ENCODE results near the gene PKNOX2. TPM values are rescaled to one million over a fixed set of nuclear protein-coding genes. Genes with fewer than 3 reads are reported as not detected.

Gene PKNOX2
- total RNA-seq, 4 donors from 2014 or later = 1.5 to 8.2 (median 3.6) TPM

DNA sequence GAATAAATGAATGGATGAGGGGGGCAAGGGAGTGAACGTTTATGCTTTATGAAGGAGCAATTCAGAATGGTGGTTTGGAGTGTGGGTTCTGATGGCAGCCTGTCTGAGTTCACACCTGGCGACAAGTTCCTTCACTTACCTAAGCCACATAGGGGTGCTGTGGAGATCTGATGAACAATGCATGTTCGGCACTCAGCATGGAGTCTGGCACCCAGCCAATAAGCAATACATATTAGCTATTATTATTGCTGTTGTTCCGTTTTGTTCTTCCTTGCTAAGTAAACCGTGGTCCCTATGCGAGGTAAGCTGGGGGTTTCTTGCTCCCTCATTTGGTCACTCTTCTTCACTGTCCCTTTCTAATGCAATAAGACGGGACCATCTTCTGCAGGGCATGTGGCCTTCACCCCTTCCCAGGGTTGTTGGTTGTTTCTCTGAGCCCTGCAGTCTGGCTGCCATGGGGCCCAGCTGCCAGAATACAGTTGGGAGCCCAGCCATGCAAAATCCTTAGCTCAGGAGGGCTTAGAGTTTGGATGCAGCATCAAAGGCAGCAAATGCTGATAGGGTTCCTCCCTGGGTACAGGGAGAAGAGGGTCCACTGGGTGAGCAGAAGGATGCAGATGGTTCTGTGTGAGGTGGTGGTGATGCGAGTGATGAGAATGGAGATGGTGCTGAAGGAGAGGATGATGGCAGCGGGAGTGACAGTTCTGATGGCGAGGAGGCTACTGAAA is 6.4 kb upstream of the PKNOX2 start:
- Histone ChIP-seq H3K27me3 (peaks cover 16% of the 10 kb centered on the region), H3K4me3 (no peak overlapping the region), H3K36me3 (no peaks in the 10 kb centered on the region), H3K9me3 (no peaks in the 10 kb centered on the region), H3K27ac (no peak overlapping the region), H3K4me1 (peaks cover 4% of the 10 kb centered on the region)
- peak in 1 of 2 donors; percentile 28 for DNase-seq (ENCODE audit: low spot score in 2 of 2)
- 88% methylated on average over 10 of the region's 10 CpGs for WGBS
- no peak for TF ChIP-seq POLR2AphosphoS5 (IDR thresholded peaks at IDR 0.05)
- no peak for TF ChIP-seq EP300 (IDR thresholded peaks at IDR 0.05)
- no peak for TF ChIP-seq POLR2A (IDR thresholded peaks at IDR 0.05)
- TF ChIP-seq, protein P1, sequence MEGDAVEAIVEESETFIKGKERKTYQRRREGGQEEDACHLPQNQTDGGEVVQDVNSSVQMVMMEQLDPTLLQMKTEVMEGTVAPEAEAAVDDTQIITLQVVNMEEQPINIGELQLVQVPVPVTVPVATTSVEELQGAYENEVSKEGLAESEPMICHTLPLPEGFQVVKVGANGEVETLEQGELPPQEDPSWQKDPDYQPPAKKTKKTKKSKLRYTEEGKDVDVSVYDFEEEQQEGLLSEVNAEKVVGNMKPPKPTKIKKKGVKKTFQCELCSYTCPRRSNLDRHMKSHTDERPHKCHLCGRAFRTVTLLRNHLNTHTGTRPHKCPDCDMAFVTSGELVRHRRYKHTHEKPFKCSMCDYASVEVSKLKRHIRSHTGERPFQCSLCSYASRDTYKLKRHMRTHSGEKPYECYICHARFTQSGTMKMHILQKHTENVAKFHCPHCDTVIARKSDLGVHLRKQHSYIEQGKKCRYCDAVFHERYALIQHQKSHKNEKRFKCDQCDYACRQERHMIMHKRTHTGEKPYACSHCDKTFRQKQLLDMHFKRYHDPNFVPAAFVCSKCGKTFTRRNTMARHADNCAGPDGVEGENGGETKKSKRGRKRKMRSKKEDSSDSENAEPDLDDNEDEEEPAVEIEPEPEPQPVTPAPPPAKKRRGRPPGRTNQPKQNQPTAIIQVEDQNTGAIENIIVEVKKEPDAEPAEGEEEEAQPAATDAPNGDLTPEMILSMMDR (IDR thresholded peaks at IDR 0.05) = no peak

DNA sequence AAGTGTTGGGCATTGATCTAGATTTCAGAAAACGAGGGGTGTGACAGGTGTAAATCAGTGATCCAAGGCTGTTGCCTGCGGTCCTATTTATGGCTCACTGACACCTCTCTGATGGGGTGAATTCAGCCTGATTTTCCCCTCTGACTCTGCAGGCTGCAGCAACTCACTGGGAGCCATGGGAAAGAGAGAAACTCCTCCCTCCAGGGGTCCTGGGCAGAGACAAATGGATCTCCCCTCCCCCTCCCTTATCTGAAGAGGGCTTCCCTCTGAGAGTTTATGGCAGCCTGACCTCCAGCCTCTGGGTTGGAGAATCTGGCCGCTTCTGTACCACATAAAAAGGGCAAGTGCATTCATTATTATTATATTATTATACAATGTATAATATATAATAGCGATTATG is 1.8 kb upstream of the PKNOX2 start:
- WGBS = 82% methylated on average over 4 of the region's 4 CpGs
- Histone ChIP-seq H3K9me3 (no peaks in the 10 kb centered on the region), H3K4me3 (no peak overlapping the region), H3K27ac (no peak overlapping the region), H3K36me3 (no peaks in the 10 kb centered on the region), H3K27me3 (peaks cover 28% of the 10 kb centered on the region), H3K4me1 (peaks cover 31% of the 10 kb centered on the region)
- TF ChIP-seq POLR2A (IDR thresholded peaks at IDR 0.05) (no peak), POLR2AphosphoS5 (IDR thresholded peaks at IDR 0.05) (no peak), EP300 (IDR thresholded peaks at IDR 0.05) (no peak)
- TF ChIP-seq, protein P1 (IDR thresholded peaks at IDR 0.05) = no peak
- no peak for DNase-seq (ENCODE audit: low spot score in 2 of 2)

DNA sequence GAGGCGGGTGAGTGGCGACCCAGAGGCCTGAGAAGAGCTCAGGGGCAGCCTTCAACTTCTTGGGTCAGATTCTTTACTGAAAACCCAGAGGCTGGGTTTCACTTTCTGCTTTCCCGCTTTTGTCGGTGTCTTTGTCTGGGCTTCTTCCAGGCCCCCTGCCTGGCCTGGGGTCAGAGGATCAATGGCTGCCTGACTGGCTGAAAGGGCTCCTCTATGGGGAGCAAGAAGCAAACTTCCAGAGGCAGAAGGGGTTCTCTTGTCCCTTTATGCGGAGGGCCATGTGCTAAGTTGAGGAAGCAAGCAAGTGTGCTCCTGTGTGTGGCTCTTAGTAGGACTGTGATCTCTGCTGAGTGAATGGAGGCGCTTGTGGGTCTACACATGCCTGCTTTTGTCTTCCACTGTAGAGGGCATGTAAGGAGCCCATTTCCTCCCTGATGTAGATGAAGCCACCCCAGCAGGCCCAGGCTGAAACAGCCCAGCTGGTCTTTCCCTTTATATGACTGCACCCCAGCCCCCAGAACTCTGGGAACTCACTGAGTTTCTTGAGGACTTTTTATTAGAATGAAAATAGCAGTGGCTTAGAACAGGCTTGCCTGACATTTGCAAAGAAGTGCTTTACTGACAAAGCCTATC is 1.0 kb upstream of the PKNOX2 start:
- Histone ChIP-seq H3K27me3 (peaks cover 28% of the 10 kb centered on the region), H3K27ac (no peak overlapping the region), H3K9me3 (no peaks in the 10 kb centered on the region), H3K4me3 (no peak overlapping the region), H3K36me3 (no peaks in the 10 kb centered on the region), H3K4me1 (peaks cover 31% of the 10 kb centered on the region)
- WGBS = 90% methylated on average over 6 of the region's 6 CpGs
- no peak for DNase-seq (ENCODE audit: low spot score in 2 of 2)
- TF ChIP-seq EP300 (IDR thresholded peaks at IDR 0.05) (no peak), POLR2A (IDR thresholded peaks at IDR 0.05) (no peak), POLR2AphosphoS5 (IDR thresholded peaks at IDR 0.05) (no peak)
- TF ChIP-seq, protein P1 (IDR thresholded peaks at IDR 0.05) = no peak

DNA sequence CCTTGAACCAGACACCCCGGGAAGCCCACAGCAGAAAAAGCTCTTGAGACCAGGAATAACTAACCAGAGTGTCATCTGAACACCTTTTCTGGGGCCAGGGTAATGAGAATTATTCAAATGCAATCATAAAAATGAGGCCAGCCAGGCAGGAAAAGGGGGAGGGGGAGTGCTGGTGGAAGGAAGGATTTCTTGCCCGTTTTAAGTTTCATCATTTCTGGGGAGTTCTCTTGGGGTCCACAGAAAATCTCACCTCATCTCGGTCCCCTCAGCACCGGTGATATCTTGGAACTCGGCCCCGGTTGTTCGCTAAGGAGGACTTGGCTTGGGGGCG is 495 bp upstream of the PKNOX2 start:
- no peak overlapping the region for H3K27ac ChIP-seq
- H3K4me3 ChIP-seq = peak overlapping the region; percentile 67
- peaks cover 28% of the 10 kb centered on the region for H3K27me3 ChIP-seq

More for the DNA sequence above, 495 bp upstream of the PKNOX2 start:
- H3K36me3 ChIP-seq = no peaks in the 10 kb centered on the region
- DNase-seq (ENCODE audit: low spot score in 2 of 2) = no peak
- peaks cover 31% of the 10 kb centered on the region for H3K4me1 ChIP-seq
- no peak for TF ChIP-seq POLR2AphosphoS5 (IDR thresholded peaks at IDR 0.05)
- TF ChIP-seq POLR2A (IDR thresholded peaks at IDR 0.05) = no peak
- TF ChIP-seq, protein P1 (IDR thresholded peaks at IDR 0.05) = no peak
- no peaks in the 10 kb centered on the region for H3K9me3 ChIP-seq
- 20% methylated on average over 8 of the region's 8 CpGs for WGBS

Measured in suprapubic skin (tissue), 4 donors.